Astrocyte of the spinal cord (primary cell): ENCODE measurements around the gene ELAVL3.

ENCODE experiments used
- DNase-seq: peaks from one replicate; pipeline ENCODE4 v3.0.0; 2011; ENCODE audit warnings: low read depth, low spot score
- H3K4me3 ChIP-seq: 2 replicates; pipeline ENCODE4 v1.5.1; 2011; ENCODE audit warnings: low read depth, mild to moderate bottlenecking, low read length, moderate library complexity
- CTCF ChIP-seq: IDR thresholded peaks from 2 replicates; pipeline ENCODE4 v1.5.1; 2012; ENCODE audit warnings: low read depth, mild to moderate bottlenecking, low read length, inconsistent platforms
- in situ Hi-C: cut with HindIII; loops from 2 replicates; pipeline ENCODE4 v1.10.0; 2017; ENCODE audit warnings: low sequenced_read_pairs

The ELAVL3 gene

GRCh38 chr19:11480715-11481533, at the start of gene ELAVL3:
ELAVL3 (minus strand) TSS chr19:11481046; CDS start chr19:11480608, 438 bp downstream.
- no peak for TF ChIP-seq CTCF
- in situ Hi-C loops = no loop called here
- DNase-seq = no peak
- no peak within 1 kb of the TSS for H3K4me3 ChIP-seq

- in situ Hi-C loops = no loop called here
- DNase-seq = peak; percentile 69
- peak; percentile 31 for TF ChIP-seq CTCF
- no peak overlapping the region for H3K4me3 ChIP-seq
Observed at GRCh38 chr19:11530432-11530831, 49.6 kb upstream of the ELAVL3 start.

- DNase-seq = peak; percentile 99
- TF ChIP-seq CTCF = no peak
- in situ Hi-C loops = no loop called here
- H3K4me3 ChIP-seq = peak within 1 kb of the TSS; percentile 82
Observed at GRCh38 chr19:11528551-11529341, 47.9 kb upstream of the ELAVL3 start, which contains the start of gene ECSIT. ECSIT (minus strand) TSS chr19:11529134; CDS start chr19:11519170, 9,964 bp downstream.

GRCh38 chr19:11519138-11519537, 38.3 kb upstream of the ELAVL3 start:
- H3K4me3 ChIP-seq = no peak overlapping the region
- no peak for DNase-seq
- TF ChIP-seq CTCF = no peak
- in situ Hi-C loops = no loop called here

- no peak overlapping the region for H3K4me3 ChIP-seq
- no peak for DNase-seq
- TF ChIP-seq CTCF = no peak
- in situ Hi-C loops = no loop called here
Observed at GRCh38 chr19:11513946-11514345, 33.1 kb upstream of the ELAVL3 start.

GRCh38 chr19:11510444-11510843, 29.6 kb upstream of the ELAVL3 start:
- no peak overlapping the region for H3K4me3 ChIP-seq
- TF ChIP-seq CTCF = no peak
- no peak for DNase-seq
- in situ Hi-C loops = no loop called here
